A549 (cell line): Measurements from ENCODE around the gene ITGA7.

Source experiments
- CHD2 ChIP-seq: fragments of 150-350 bp; IDR thresholded peaks from 2 replicates; pipeline ENCODE4 v1.6.1; 2014; ENCODE audit warnings: low read length; ENCODE audit not compliant: partially characterized antibody
- EHMT2 ChIP-seq: fragments of 200-600 bp; sonication (generic); IDR thresholded peaks from 2 replicates; pipeline ENCODE4 v1.6.1; 2016; ENCODE audit warnings: antibody characterized with exemption, low read depth, mild to moderate bottlenecking, moderate library complexity
- EP300 ChIP-seq, 2 experiments: fragments of >200 bp; sonication (Bioruptor Twin); formaldehyde crosslinking; IDR thresholded peaks; 2 replicates in 1 of 2; 3 replicates in 1 of 2; pipeline ENCODE4 v1.6.1; 2016 to 2017
- MYC ChIP-seq: IDR thresholded peaks from 2 replicates; pipeline ENCODE4 v1.6.1; 2012; ENCODE audit warnings: mild to moderate bottlenecking, inconsistent platforms, low read length, improper control_type of control experiment, borderline replicate concordance
- POLR2A ChIP-seq: IDR thresholded peaks from 2 replicates; pipeline ENCODE4 v1.6.1; 2012; ENCODE audit warnings: mild to moderate bottlenecking, low read length
- RARB ChIP-seq: fragments of 250-450 bp; sonication (Bioruptor Pico); IDR thresholded peaks from 2 replicates; pipeline ENCODE4 v1.8.0; 2021; ENCODE audit warnings: mild to moderate bottlenecking, moderate library complexity
- RFX5 ChIP-seq: fragments of 450-650 bp; IDR thresholded peaks from 2 replicates; pipeline ENCODE4 v1.7.1; 2014; ENCODE audit warnings: antibody characterized with exemption, mild to moderate bottlenecking, moderate library complexity
- ZC3H11A ChIP-seq: fragments of 450-650 bp; IDR thresholded peaks from 2 replicates; pipeline ENCODE4 v1.6.1; 2014; ENCODE audit warnings: antibody characterized with exemption, mild to moderate bottlenecking
- ZSCAN20 ChIP-seq: fragments of 250-450 bp; sonication (Bioruptor Pico); IDR thresholded peaks from 2 replicates; pipeline ENCODE4 v1.8.0; 2022; ENCODE audit warnings: mild to moderate bottlenecking, moderate library complexity
- TF ChIP-seq, protein P1 (sequence below): fragments of >200 bp; sonication (Bioruptor Twin); formaldehyde crosslinking; IDR thresholded peaks from 3 replicates; pipeline ENCODE4 v1.5.1; 2016
- TF ChIP-seq, protein P2 (sequence below): fragments of 450-650 bp; IDR thresholded peaks from 2 replicates; pipeline ENCODE4 v1.6.1; 2014; ENCODE audit warnings: antibody characterized with exemption
- TF ChIP-seq, protein P3 (sequence below): fragments of 250-450 bp; sonication (Bioruptor Pico); IDR thresholded peaks from 2 replicates; pipeline ENCODE4 v1.5.0; 2020; ENCODE audit warnings: low read depth, mild to moderate bottlenecking, moderate library complexity

DNA sequence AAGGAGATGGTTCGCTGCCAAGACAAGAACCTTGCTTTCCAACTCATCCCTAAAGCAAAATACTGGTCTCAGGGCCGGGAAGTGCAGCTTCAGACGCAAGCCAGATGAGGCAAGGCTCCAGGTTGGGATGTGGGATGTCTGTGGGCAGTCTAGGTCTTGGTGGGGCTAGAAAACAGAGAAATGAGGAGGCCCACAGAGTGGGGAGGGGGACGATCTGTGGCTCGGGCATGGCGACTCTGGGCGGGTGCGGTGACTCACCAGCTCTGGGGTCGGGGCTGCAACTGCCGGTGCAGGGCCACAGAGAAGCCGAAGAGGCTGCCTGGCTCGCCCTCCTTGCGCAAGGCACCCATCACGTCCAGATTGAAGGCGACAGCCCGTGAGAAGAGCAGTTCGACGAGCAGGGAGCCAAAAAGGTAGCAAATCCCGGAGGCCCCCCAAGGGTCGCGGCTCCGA lies 459 bp downstream of the ITGA7 start:
- TF ChIP-seq, protein P1, sequence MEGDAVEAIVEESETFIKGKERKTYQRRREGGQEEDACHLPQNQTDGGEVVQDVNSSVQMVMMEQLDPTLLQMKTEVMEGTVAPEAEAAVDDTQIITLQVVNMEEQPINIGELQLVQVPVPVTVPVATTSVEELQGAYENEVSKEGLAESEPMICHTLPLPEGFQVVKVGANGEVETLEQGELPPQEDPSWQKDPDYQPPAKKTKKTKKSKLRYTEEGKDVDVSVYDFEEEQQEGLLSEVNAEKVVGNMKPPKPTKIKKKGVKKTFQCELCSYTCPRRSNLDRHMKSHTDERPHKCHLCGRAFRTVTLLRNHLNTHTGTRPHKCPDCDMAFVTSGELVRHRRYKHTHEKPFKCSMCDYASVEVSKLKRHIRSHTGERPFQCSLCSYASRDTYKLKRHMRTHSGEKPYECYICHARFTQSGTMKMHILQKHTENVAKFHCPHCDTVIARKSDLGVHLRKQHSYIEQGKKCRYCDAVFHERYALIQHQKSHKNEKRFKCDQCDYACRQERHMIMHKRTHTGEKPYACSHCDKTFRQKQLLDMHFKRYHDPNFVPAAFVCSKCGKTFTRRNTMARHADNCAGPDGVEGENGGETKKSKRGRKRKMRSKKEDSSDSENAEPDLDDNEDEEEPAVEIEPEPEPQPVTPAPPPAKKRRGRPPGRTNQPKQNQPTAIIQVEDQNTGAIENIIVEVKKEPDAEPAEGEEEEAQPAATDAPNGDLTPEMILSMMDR: no peak
- TF ChIP-seq ZSCAN20 (no peak), CHD2 (no peak), EHMT2 (no peak), RFX5 (no peak), MYC (no peak), POLR2A (no peak), ZC3H11A (no peak), EP300 (IDR thresholded peaks at IDR 0.05) (no peak), RARB (CRISPR knock-in tag) (no peak)
- TF ChIP-seq, protein P2, sequence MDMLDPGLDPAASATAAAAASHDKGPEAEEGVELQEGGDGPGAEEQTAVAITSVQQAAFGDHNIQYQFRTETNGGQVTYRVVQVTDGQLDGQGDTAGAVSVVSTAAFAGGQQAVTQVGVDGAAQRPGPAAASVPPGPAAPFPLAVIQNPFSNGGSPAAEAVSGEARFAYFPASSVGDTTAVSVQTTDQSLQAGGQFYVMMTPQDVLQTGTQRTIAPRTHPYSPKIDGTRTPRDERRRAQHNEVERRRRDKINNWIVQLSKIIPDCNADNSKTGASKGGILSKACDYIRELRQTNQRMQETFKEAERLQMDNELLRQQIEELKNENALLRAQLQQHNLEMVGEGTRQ: no peak
- TF ChIP-seq, protein P3, sequence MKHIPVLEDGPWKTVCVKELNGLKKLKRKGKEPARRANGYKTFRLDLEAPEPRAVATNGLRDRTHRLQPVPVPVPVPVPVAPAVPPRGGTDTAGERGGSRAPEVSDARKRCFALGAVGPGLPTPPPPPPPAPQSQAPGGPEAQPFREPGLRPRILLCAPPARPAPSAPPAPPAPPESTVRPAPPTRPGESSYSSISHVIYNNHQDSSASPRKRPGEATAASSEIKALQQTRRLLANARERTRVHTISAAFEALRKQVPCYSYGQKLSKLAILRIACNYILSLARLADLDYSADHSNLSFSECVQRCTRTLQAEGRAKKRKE (CRISPR knock-in tag): no peak
